Calu3 (cell line): ENCODE measurements around the gene ZC3HAV1. TPM values are rescaled to one million over a fixed set of nuclear protein-coding genes. Genes with fewer than 3 reads are reported as not detected.

Experiments
- BruUV-seq: library from RNA; stranded (reverse); fragments of 400-500 nt; replicated peaks from 2 replicates; lab custom pipeline; 2021; lab: Mats Ljungman, UMichigan
- CTCF ChIA-PET: fragments of 300-600 bp; sonication (Branson Sonifier 250); formaldehyde crosslinking; loops from one replicate; lab custom pipeline; 2022; ENCODE audit warnings: antibody characterized with exemption; lab: Charles Lee
- DNase-seq: peaks from one replicate; pipeline ENCODE4 v3.0.0; 2022
- H3K27ac Mint-ChIP-seq: one replicate; pipeline ENCODE4 v1.8.0; 2022; ENCODE audit warnings: mixed read lengths; ENCODE audit not compliant: unreplicated experiment
- H3K27me3 Mint-ChIP-seq: one replicate; pipeline ENCODE4 v1.8.0; 2022; ENCODE audit warnings: mixed read lengths; ENCODE audit not compliant: unreplicated experiment
- H3K36me3 Mint-ChIP-seq: one replicate; pipeline ENCODE4 v1.8.0; 2022; ENCODE audit warnings: mild to moderate bottlenecking, moderate library complexity, mixed read lengths; ENCODE audit not compliant: insufficient read depth, unreplicated experiment
- H3K4me1 Mint-ChIP-seq: one replicate; pipeline ENCODE4 v1.8.0; 2022; ENCODE audit warnings: mild to moderate bottlenecking, low read depth, mixed read lengths; ENCODE audit not compliant: unreplicated experiment
- H3K4me3 Mint-ChIP-seq: one replicate; pipeline ENCODE4 v1.8.0; 2022; ENCODE audit warnings: mild to moderate bottlenecking, low read depth, moderate library complexity, mixed read lengths; ENCODE audit not compliant: unreplicated experiment
- H3K9me3 Mint-ChIP-seq: one replicate; pipeline ENCODE4 v1.8.0; 2022; ENCODE audit warnings: low read depth, mixed read lengths; ENCODE audit not compliant: unreplicated experiment
- intact Hi-C: fragments of 100-400 bp; cut with micrococcal nuclease; formaldehyde crosslinking; loops from one replicate; pipeline ENCODE4 v1.10.0; 2022; ENCODE audit not compliant: unreplicated experiment
- total RNA-seq: library from RNA; stranded (reverse); gene quantifications from 2 replicates; pipeline ENCODE4 v1.2.3, GENCODE V29; 2022
- TF ChIP-seq, protein P1 (sequence below): fragments of 200-600 bp; IDR thresholded peaks from one replicate; pipeline ENCODE4 v1.8.0; 2022; ENCODE audit warnings: antibody characterized with exemption; ENCODE audit not compliant: unreplicated experiment

The ZC3HAV1 gene
- total RNA-seq, 1 experiment from 2014 or later, result 63.4 TPM

- CTCF ChIA-PET, result no interaction called here
- peaks cover 40% of the 10 kb centered on the region for H3K36me3 Mint-ChIP-seq
- H3K4me3 Mint-ChIP-seq, result no peak overlapping the region
These were observed 61.5 kb downstream of the ZC3HAV1 start for GRCh38 chr7:139047970-139048369.

DNA sequence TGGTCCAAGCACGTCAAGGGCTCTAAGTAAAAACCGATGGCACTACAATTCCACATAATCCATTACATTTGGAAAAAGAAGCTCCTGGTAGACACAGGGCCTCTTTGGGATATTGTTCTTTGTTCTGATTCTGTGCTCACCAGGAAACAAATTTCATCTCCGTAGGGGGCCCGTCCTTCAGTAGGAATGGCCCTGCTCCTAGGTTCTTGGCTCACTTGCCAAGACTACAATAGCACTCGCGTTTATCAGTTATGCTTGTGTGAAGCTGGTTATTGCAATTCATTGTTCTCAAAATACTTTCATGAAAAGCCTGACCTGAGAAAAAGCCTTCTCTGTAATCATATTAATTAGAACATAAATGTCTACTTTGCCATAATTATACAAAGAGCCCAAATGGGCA is 63.4 kb downstream of the ZC3HAV1 start:
- DNase-seq, result no peak
- no peak overlapping the region for H3K4me3 Mint-ChIP-seq
- intact Hi-C loops, result no loop called here
- H3K27ac Mint-ChIP-seq, result no peak overlapping the region
- H3K36me3 Mint-ChIP-seq, result peaks cover 31% of the 10 kb centered on the region
- H3K27me3 Mint-ChIP-seq, result no peaks in the 10 kb centered on the region
- CTCF ChIA-PET, result interaction anchor here (0.6 kb wide), 1 partner anchor 1253 kb away, joined by 7 read pairs; no protein-coding TSS in a partner anchor
- BruUV-seq, result no TSS peak
- H3K4me1 Mint-ChIP-seq, result peaks cover 20% of the 10 kb centered on the region
- TF ChIP-seq, protein P1, sequence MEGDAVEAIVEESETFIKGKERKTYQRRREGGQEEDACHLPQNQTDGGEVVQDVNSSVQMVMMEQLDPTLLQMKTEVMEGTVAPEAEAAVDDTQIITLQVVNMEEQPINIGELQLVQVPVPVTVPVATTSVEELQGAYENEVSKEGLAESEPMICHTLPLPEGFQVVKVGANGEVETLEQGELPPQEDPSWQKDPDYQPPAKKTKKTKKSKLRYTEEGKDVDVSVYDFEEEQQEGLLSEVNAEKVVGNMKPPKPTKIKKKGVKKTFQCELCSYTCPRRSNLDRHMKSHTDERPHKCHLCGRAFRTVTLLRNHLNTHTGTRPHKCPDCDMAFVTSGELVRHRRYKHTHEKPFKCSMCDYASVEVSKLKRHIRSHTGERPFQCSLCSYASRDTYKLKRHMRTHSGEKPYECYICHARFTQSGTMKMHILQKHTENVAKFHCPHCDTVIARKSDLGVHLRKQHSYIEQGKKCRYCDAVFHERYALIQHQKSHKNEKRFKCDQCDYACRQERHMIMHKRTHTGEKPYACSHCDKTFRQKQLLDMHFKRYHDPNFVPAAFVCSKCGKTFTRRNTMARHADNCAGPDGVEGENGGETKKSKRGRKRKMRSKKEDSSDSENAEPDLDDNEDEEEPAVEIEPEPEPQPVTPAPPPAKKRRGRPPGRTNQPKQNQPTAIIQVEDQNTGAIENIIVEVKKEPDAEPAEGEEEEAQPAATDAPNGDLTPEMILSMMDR, result no peak
- H3K9me3 Mint-ChIP-seq, result no peaks in the 10 kb centered on the region

More at GRCh38 chr7:139047970-139048369, 61.5 kb downstream of the ZC3HAV1 start:
- intact Hi-C loops, result no loop called here
- no peaks in the 10 kb centered on the region for H3K9me3 Mint-ChIP-seq
- H3K4me1 Mint-ChIP-seq, result peaks cover 12% of the 10 kb centered on the region
- BruUV-seq, result no TSS peak
- TF ChIP-seq, protein P1, result no peak
- no peaks in the 10 kb centered on the region for H3K27me3 Mint-ChIP-seq
- no peak for DNase-seq
- no peak overlapping the region for H3K27ac Mint-ChIP-seq

- TF ChIP-seq, protein P1, result no peak
- Mint-ChIP-seq H3K9me3 (no peaks in the 10 kb centered on the region), H3K4me3 (no peak overlapping the region), H3K4me1 (peaks cover 24% of the 10 kb centered on the region), H3K27ac (no peak overlapping the region), H3K36me3 (peaks cover 27% of the 10 kb centered on the region), H3K27me3 (no peaks in the 10 kb centered on the region)
- intact Hi-C loops, result no loop called here
- DNase-seq, result no peak
- BruUV-seq, result no TSS peak
- CTCF ChIA-PET, result no interaction called here
These were observed 64.4 kb downstream of the ZC3HAV1 start for GRCh38 chr7:139044813-139045794.

DNA sequence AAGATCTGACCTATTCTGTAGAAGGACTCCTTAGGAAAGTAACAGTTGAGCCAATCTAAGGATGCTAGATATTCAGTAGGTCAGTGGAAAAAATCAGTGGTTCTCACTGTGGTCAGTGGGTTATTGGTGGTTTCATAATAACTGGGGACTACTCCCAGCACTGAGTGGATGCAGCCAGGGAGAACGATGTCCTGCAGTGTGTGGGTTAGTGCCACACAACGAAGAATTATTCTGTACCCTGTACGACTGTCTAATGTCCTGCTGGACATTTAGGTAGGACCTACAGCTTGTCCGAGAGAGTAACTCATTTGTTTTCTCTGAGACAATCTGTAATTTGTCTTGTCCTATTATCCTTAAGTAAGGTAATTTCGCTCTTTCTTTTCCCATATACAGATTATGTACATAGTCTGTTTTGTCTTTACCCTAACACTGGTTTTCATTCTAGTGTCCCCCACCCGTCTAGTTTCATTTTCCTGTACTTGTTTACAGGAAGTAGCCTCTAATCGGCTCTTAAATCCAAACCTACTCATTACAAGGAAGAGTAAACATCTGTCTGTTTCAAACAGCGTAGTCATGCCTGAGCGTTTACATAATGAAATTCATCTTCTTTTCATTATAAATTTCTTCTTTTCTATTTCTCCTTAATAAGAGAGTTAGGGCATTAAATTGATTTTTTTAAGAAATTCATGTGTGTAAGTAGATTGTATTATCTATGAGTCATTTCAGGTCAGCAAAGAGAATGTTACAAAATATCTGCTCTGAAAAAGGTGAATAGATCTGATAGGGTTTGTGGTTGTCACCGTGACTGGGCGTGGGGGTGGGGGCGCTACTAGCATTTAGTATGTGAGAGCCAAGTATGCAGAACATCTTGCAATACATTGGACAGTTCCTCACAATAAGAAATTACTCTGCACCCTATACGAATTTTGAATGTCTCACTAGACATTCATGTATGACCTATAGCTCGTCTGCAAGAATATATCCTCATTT is 65.4 kb downstream of the ZC3HAV1 start:
- H3K27ac Mint-ChIP-seq, result no peak overlapping the region
- DNase-seq, result peak; percentile 29
- H3K4me1 Mint-ChIP-seq, result peaks cover 24% of the 10 kb centered on the region
- TF ChIP-seq, protein P1, result no peak
- CTCF ChIA-PET, result interaction anchor here (0.6 kb wide), 2 partner anchors 14 to 369 kb away, joined by 3 to 4 read pairs; no protein-coding TSS in a partner anchor
- no peaks in the 10 kb centered on the region for H3K9me3 Mint-ChIP-seq
- H3K4me3 Mint-ChIP-seq, result no peak overlapping the region
- intact Hi-C loops, result no loop called here
- BruUV-seq, result no TSS peak
- H3K27me3 Mint-ChIP-seq, result no peaks in the 10 kb centered on the region
- H3K36me3 Mint-ChIP-seq, result peaks cover 25% of the 10 kb centered on the region
